Panc1 (cell line): ENCODE results near the gene TBCE. TPM values are rescaled to one million over a fixed set of nuclear protein-coding genes. Genes with fewer than 3 reads are reported as not detected.

Source experiments
- ATAC-seq: fragments of 200-7000 bp; cut with Tn5 transposase; 2 replicates; pipeline ENCODE4 v1.9.1; 2020; ENCODE audit warnings: mild to moderate bottlenecking, moderate library complexity
- BruUV-seq: library from RNA; stranded (reverse); fragments of 400-500 nt; replicated peaks from 2 replicates; lab custom pipeline; 2021; lab: Mats Ljungman, UMichigan
- CTCF ChIA-PET: fragments of 300-600 bp; sonication (Branson Sonifier 250); formaldehyde crosslinking; loops from one replicate; lab custom pipeline; 2022; ENCODE audit warnings: antibody characterized with exemption; lab: Charles Lee
- POLR2A ChIA-PET: fragments of 300-600 bp; sonication (Branson Sonifier 250); formaldehyde crosslinking; loops from one replicate; lab custom pipeline; 2022; ENCODE audit warnings: antibody characterized with exemption; lab: Charles Lee
- DNase-seq: peaks from one replicate; pipeline ENCODE4 v3.0.0-alpha.2; 2010; ENCODE audit warnings: low read depth, low spot score
- H3K27ac ChIP-seq: 2 replicates; pipeline ENCODE4 v1.5.1; 2011; ENCODE audit warnings: mild to moderate bottlenecking, low read length, inconsistent platforms
- H3K27me3 ChIP-seq: fragments of 200-500 bp; sonication (Bioruptor generic); 2 replicates; pipeline ENCODE4 v1.6.0; 2014; ENCODE audit warnings: low read length, inconsistent platforms; ENCODE audit not compliant: control insufficient read depth, insufficient read depth
- H3K36me3 ChIP-seq: fragments of 200-500 bp; sonication (Bioruptor generic); 2 replicates; pipeline ENCODE4 v1.5.1; 2014; ENCODE audit warnings: inconsistent platforms, mild to moderate bottlenecking, low read length, moderate library complexity; ENCODE audit not compliant: control insufficient read depth, insufficient read depth
- H3K4me1 ChIP-seq: 2 replicates; pipeline ENCODE4 v1.5.1; 2011; ENCODE audit warnings: inconsistent platforms, mild to moderate bottlenecking, low read length, moderate library complexity; ENCODE audit not compliant: control insufficient read depth, insufficient read depth
- H3K4me3 ChIP-seq, 2 experiments: 2 replicates each; pipeline ENCODE4 v1.5.1; 2011 to 2012; ENCODE audit warnings: low read depth in 2 of 2, low read length in 2 of 2, mild to moderate bottlenecking in 2 of 2, inconsistent platforms in 1 of 2, moderate library complexity in 1 of 2
- H3K9me3 ChIP-seq: fragments of 200-500 bp; sonication (Bioruptor generic); 2 replicates; pipeline ENCODE4 v1.5.1; 2014; ENCODE audit warnings: low read depth, mild to moderate bottlenecking, inconsistent platforms, low read length, moderate library complexity; ENCODE audit not compliant: control insufficient read depth, insufficient read depth
- POLR2AphosphoS5 ChIP-seq: IDR thresholded peaks from 2 replicates; pipeline ENCODE4 v1.6.1; 2012; ENCODE audit warnings: mild to moderate bottlenecking, low read depth, low read length, moderate library complexity
- SIN3A ChIP-seq: IDR thresholded peaks from 2 replicates; pipeline ENCODE4 v1.6.1; 2012; ENCODE audit warnings: low read depth, mild to moderate bottlenecking, low read length, moderate library complexity, borderline replicate concordance; ENCODE audit not compliant: insufficient read depth
- TCF7L2 ChIP-seq: IDR thresholded peaks from 2 replicates; pipeline ENCODE4 v1.6.1; 2011; ENCODE audit warnings: mild to moderate bottlenecking, low read depth, low read length, inconsistent platforms
- in situ Hi-C: cut with HindIII; loops from 2 replicates; pipeline ENCODE4 v1.10.0; 2016; ENCODE audit warnings: low sequenced_read_pairs, low pct_unique_long_range_greater_than_20kb
- intact Hi-C: fragments of 100-400 bp; cut with micrococcal nuclease; formaldehyde crosslinking; loops from one replicate; pipeline ENCODE4 v1.10.0; 2022; ENCODE audit not compliant: unreplicated experiment
- total RNA-seq: library from RNA; stranded (reverse); gene quantifications from one replicate; pipeline ENCODE4 v1.2.1, GENCODE V29; 2021; ENCODE audit not compliant: unreplicated experiment
- TF ChIP-seq, protein P1 (sequence below): fragments of 450-650 bp; IDR thresholded peaks from 2 replicates; pipeline ENCODE4 v1.5.1; 2017; ENCODE audit warnings: mild to moderate bottlenecking
- TF ChIP-seq, protein P2 (sequence below), 2 experiments: IDR thresholded peaks; 2 replicates each; pipeline ENCODE4 v1.6.1; 2011 to 2012; ENCODE audit warnings: low read depth in 2 of 2, control low read depth in 1 of 2, low read length in 1 of 2, mild to moderate bottlenecking in 1 of 2, moderate library complexity in 1 of 2; ENCODE audit not compliant: insufficient read depth in 1 of 2

Gene TBCE
- total RNA-seq, 1 experiment from 2014 or later: 72.0 TPM

DNA sequence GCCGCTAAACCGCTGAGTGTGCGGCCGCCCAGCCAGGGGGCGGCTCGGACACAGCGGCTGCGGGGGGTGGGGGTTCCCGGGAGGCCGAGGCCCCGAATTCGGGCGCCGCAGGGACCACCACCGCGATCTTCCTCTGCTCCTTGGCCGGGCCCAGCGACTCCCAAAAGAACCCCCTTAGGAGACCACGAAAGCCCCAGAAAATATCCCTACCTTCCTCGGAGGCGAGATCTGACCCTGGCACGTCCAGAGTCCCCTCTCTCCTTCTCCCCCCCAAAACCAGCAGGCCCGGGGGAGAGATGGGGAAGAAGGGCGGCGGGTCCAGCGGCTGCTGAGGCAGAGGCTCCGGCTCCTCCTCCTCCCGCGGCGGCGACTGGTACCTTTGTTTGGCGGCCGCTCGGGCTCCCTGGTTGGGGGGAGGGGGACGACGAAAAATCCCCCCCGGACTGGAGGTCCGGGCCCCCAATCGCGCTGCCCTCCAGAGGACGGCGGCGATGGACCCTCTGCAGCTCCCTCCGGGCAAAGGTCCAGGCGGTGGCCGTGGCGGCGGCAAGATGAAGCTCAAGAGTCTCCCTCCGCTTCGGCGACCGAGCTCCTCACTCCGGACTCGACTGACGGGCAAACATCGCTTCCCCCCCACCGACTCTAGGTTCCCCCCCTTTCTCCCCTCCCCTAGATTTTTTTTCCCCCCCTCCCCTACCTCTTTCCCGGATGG lies 39.5 kb upstream of the TBCE start, which contains the start of gene ARID4B:
TSS of gene ARID4B (minus strand) at position 621 of the 712 bp plus-strand sequence. CDS start 1,260 bp downstream, outside the sequence.
- Histone ChIP-seq H3K9me3 (no peaks in the 10 kb centered on the region), H3K27me3 (no peaks in the 10 kb centered on the region), H3K4me1 (peaks cover 23% of the 10 kb centered on the region), H3K4me3 (peak within 1 kb of the TSS; percentile 95 to 99), H3K27ac (peak within 1 kb of the TSS; percentile 98), H3K36me3 (peaks cover 16% of the 10 kb centered on the region)
- in situ Hi-C loops (no loop called here), intact Hi-C loops (loop anchor here (2.0 to 5.0 kb wide), 2 partner anchors 75 to 87 kb away; no protein-coding TSS in a partner anchor)
- TF ChIP-seq SIN3A (no peak; the same call in 1 of the 2 replicates), TCF7L2 (peak; percentile 41; the same call in 1 of the 2 replicates)
- ATAC-seq: peak; percentile 42
- DNase-seq: no peak
- CTCF ChIA-PET: interaction anchor here (0.6 kb wide), 1 partner anchor 97 kb away, joined by 3 read pairs; no protein-coding TSS in a partner anchor
- BruUV-seq: no TSS peak
- POLR2A ChIA-PET: interaction anchor here (0.6 to 1.4 kb wide), 3 partner anchors 16 to 81 kb away, joined by 4 to 14 read pairs (median 7); no protein-coding TSS in a partner anchor

DNA sequence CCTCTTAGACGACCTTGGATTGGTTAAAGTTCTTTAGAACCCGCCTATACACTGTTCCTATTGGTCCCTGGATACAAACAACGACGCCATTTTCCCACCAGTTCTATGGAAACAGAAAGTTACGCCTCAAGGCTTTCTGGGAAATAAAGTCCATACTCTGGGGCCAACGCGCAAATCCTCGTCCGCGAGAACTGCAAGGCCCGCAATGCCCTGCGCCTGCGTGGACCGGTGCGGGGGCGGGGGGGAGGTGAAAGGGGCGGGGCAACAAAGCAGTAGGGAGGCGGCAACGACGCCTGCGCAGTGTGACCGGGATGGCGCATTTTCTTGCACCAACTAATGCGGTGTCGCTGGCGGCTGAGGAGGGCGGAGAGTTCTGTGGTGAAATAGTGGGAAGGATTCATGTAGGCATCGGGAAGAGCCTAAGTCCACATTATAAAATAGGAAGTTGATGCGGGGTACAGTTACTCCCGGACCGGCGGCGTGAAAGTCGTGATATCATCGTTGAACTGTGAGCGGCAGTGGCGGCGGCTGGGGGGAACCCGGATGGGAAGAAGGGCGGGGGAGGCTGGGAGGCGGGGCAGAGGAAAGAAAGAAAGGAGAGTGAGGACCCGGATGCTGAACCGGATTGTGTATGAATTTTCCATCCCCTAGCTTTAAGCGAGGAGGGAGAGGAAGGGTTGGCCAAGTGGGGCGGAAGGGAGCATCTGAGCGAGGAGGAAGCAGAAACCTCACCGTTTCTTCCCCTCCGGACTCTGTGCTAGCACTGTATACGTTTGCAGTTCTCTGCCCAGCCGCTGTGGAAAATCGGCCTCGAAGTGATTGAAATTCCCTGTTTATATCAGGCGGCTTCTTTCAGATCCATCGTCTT lies 38.7 kb upstream of the TBCE start, which contains the start of gene GGPS1:
TSS of gene GGPS1 (plus strand) at position 300 of the 868 bp plus-strand sequence. CDS start 6,695 bp downstream, outside the sequence.
- no peaks in the 10 kb centered on the region for H3K27me3 ChIP-seq
- ChIA-PET CTCF (interaction anchor here (0.8 kb wide), 1 partner anchor 70 kb away, joined by 4 read pairs; no protein-coding TSS in a partner anchor), POLR2A (interaction anchor here (0.6 to 1.4 kb wide), 3 partner anchors 16 to 82 kb away, joined by 4 to 14 read pairs (median 7); no protein-coding TSS in a partner anchor)
- peak within 1 kb of the TSS; percentile 98 for H3K27ac ChIP-seq
- in situ Hi-C loops: no loop called here
- BruUV-seq: no TSS peak
- H3K4me3 ChIP-seq: peak within 1 kb of the TSS; percentile 95 to 99
- H3K4me1 ChIP-seq: peaks cover 25% of the 10 kb centered on the region
- peak; percentile 19; the same call in 1 of the 2 replicates for TF ChIP-seq SIN3A
- TF ChIP-seq, protein P1, sequence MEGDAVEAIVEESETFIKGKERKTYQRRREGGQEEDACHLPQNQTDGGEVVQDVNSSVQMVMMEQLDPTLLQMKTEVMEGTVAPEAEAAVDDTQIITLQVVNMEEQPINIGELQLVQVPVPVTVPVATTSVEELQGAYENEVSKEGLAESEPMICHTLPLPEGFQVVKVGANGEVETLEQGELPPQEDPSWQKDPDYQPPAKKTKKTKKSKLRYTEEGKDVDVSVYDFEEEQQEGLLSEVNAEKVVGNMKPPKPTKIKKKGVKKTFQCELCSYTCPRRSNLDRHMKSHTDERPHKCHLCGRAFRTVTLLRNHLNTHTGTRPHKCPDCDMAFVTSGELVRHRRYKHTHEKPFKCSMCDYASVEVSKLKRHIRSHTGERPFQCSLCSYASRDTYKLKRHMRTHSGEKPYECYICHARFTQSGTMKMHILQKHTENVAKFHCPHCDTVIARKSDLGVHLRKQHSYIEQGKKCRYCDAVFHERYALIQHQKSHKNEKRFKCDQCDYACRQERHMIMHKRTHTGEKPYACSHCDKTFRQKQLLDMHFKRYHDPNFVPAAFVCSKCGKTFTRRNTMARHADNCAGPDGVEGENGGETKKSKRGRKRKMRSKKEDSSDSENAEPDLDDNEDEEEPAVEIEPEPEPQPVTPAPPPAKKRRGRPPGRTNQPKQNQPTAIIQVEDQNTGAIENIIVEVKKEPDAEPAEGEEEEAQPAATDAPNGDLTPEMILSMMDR: no peak
- TF ChIP-seq, protein P2, sequence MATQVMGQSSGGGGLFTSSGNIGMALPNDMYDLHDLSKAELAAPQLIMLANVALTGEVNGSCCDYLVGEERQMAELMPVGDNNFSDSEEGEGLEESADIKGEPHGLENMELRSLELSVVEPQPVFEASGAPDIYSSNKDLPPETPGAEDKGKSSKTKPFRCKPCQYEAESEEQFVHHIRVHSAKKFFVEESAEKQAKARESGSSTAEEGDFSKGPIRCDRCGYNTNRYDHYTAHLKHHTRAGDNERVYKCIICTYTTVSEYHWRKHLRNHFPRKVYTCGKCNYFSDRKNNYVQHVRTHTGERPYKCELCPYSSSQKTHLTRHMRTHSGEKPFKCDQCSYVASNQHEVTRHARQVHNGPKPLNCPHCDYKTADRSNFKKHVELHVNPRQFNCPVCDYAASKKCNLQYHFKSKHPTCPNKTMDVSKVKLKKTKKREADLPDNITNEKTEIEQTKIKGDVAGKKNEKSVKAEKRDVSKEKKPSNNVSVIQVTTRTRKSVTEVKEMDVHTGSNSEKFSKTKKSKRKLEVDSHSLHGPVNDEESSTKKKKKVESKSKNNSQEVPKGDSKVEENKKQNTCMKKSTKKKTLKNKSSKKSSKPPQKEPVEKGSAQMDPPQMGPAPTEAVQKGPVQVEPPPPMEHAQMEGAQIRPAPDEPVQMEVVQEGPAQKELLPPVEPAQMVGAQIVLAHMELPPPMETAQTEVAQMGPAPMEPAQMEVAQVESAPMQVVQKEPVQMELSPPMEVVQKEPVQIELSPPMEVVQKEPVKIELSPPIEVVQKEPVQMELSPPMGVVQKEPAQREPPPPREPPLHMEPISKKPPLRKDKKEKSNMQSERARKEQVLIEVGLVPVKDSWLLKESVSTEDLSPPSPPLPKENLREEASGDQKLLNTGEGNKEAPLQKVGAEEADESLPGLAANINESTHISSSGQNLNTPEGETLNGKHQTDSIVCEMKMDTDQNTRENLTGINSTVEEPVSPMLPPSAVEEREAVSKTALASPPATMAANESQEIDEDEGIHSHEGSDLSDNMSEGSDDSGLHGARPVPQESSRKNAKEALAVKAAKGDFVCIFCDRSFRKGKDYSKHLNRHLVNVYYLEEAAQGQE (IDR thresholded peaks at IDR 0.05; ENCODE audit: insufficient read depth in 1 of 2, low read depth in 2 of 2, low read length in 1 of 2): no peak
- TF ChIP-seq TCF7L2: 0 out of 2 replicates have a peak, but pooled peaks have one; percentile 39
- TF ChIP-seq POLR2AphosphoS5: peak; percentile 89
- no peaks in the 10 kb centered on the region for H3K9me3 ChIP-seq
- DNase-seq: peak; percentile 99
- H3K36me3 ChIP-seq: peaks cover 16% of the 10 kb centered on the region
- ATAC-seq: peak; percentile 92
- intact Hi-C loops: loop anchor here (2.0 to 5.0 kb wide), 2 partner anchors 76 to 86 kb away; no protein-coding TSS in a partner anchor
